Brain pericyte (primary cell): ENCODE data around the gene CERS3.

Source experiments
- DNase-seq: peaks from one replicate; pipeline ENCODE4 v3.0.0-alpha.2; 2012; ENCODE audit warnings: low read depth, low spot score

CERS3 gene

GRCh38 chr15:100529556-100529955 lies 806 bp upstream of the CERS3 start:
- DNase-seq: no peak

GRCh38 chr15:100526027-100526481 lies 2.7 kb downstream of the CERS3 start:
- DNase-seq: no peak

GRCh38 chr15:100525436-100525835 lies 3.3 kb downstream of the CERS3 start:
- DNase-seq: no peak

- DNase-seq: no peak
Observed at GRCh38 chr15:100524326-100524725, 4.4 kb downstream of the CERS3 start.

- DNase-seq: no peak
Observed at GRCh38 chr15:100521907-100522306, 6.8 kb downstream of the CERS3 start.

DNA sequence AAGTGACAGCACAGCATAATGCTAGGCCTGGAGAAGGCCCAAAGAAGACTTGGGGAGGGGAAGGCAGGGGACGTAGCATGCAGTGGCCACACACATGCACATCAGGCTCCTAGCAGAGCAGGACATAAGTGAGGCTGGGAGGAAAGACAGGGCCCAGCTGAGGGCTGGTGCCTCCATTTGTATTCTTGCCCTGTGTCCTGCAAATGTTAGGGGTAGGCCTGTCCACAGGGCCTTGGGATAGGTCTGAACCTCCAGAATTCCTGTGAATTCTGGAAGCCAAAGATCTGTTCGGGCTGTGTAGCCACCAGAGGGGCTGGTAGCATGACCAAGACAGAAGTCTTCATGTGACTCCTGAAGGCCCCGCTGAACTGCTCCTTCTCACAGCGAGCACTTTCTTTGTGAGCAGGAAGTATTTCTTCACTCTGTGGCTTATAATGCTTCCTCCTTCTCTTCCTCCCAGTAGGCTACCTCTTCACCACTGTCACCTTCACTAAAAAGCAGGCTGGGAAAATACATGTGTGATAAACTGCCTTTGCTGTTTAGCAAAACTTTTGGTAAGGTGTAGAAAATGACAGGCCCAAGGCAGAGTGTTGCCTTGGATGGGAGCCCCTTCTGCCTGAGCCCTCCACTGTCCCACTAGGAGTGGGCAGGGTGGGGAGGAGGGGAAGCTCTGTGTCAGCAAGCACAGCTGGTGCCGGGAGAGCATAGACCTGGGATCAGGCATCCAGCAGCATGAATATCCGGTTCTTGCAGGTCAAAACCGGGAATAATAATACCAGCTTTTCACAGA lies 8.4 kb downstream of the CERS3 start:
- DNase-seq: no peak

GRCh38 chr15:100517846-100518245 lies 10.9 kb downstream of the CERS3 start:
- DNase-seq: no peak

DNA sequence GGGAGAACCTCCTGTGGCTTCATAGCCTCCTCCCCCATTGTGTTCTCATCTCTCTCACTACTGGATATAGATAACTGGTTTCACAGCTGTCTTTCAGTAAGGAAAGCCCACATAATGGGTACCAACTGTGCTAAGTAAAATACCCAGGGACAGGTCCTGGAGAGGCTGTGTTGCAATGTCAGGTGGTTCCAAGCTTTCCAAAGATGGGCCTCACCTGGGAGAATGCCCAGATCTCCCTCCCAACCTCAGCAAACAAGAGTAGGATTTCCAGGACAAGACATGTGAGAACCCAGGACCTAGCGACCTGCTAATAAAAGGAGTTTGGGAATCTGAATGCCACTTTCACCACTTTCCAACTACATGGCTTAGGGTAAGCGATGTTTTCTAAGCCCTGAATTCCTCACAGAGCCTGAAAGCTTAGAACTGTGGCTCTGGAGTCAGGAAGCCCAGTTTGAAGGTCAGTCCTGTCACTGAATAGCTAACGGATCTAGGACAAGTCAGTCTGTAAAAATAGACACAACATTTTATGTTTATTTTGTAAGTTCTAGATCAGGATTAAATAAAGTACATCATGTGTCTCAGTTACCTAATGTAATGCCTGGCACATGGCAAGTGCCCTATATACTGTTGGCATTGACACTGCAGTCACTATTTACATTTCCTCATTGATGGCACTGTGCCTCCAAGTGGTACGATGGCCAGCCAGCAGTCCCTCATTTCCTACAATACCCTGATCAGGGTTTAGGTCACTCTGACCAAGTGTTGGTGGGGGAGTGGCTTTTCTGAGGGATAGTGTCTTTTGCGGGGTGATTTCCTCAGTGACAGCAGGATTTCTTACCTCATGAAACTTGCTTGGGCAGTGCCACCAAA lies 11.9 kb downstream of the CERS3 start:
- DNase-seq: no peak

DNA sequence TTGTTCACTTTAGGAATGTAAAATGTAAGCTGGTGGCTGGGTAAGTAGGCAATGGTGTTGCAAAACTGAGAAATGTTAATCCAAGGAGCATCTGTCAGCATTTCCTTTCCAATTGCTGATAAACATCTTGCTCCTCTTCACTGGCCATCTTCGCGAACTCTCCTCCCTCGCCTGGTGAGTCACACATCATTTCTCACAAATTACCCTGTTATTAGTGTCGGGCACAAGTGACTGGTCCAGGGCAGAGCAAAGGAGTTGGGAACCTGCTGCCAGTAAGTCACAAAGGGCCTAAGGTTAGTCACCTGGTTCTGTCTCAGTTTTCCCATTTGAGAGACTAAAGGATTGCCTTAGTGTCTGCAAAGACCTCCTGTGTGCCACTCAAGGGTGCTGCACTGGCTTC lies 13.0 kb downstream of the CERS3 start:
- no peak for DNase-seq

DNA sequence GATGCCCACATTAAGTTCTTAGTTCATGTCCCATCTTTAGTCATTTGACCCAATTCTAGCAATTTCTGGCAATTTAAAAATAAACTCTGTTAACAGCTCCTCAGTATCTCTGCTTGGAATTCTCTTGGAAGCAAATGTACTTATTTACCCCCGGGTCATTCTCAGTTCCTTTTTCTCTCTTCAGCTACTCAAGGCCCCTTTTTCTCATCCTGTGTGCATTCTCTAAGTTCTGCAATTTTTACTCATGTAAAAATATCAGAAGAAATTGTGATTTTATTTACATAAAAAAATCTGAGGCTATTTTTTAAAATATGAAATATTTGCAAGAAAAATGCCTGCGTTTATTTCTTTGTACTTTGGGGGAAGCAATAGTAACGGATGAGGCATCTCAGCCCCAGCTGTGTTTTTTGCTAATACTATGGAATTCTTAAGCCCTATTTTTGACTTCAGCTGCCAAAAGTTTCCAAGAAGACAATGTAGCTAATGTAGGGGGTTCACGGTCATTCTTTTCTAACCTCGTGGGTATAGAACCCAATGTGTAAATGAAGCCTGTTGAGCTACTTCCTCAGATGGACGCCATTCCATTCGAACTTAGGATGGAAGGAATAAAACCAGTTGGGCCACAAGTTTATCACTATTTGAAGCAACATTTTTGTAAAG lies 20.0 kb downstream of the CERS3 start:
- DNase-seq: no peak

DNA sequence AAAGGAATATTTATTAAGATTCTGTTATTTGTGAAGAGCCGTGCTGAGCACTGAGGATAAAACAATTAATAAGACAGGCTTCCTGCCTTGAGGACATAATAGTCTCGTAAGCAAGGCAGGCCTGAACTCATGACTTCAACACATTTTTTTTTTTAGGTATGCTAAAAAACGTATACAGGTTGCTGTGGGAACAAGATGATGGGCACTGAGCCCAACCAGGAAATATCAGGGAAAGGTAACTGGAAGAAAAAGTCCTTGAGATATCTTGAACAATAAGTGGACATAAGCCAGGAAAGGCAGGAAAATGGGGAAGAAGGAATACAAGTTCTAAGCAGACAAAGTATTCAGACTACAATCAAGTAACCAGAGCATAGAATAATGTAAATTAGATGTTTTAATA lies 26.1 kb downstream of the CERS3 start:
- DNase-seq: no peak

DNA sequence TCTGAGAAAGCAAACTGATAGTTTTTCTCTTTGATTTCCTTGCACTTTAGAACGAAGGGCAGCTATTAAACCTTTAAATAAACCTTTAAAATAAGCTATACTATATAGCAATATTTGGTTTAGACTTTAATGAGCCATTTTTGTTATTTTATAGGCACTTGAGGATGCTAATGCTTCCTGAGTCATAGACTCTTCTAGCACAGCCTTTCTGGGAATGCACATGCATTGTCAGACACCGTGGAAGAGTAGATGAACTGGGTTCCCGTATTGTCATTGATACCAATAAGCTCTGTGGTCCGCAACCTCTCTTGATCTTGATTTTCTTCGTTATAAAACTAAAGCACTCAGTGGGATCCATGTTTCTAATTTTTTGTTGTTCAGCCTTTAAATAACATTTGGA lies 27.6 kb downstream of the CERS3 start:
- DNase-seq: no peak

- no peak for DNase-seq
Observed at GRCh38 chr15:100500226-100500990, 28.3 kb downstream of the CERS3 start.

- DNase-seq: no peak
Observed at GRCh38 chr15:100495861-100496260, 32.9 kb downstream of the CERS3 start.

- DNase-seq: no peak
Observed at GRCh38 chr15:100493213-100493612, 35.5 kb downstream of the CERS3 start.

DNA sequence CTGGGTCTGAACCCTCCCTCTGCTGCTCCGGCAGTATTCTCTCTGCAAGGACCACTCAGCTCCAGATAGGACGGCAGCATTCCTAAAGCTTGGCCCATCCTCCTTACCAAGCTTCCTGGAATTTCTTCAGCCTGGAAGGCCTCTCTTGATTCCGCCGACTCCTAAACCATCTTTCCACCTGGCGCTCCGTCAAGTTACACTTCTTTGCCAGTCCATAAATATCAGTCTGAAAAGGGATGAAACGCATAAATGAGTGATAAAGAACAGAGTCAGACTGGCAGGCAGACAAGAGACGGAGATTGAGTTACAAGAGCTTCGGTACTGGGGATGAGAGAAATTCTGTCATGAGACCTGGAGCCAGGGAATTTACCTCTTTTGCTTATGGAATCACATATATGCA lies 44.3 kb downstream of the CERS3 start:
- no peak for DNase-seq

DNA sequence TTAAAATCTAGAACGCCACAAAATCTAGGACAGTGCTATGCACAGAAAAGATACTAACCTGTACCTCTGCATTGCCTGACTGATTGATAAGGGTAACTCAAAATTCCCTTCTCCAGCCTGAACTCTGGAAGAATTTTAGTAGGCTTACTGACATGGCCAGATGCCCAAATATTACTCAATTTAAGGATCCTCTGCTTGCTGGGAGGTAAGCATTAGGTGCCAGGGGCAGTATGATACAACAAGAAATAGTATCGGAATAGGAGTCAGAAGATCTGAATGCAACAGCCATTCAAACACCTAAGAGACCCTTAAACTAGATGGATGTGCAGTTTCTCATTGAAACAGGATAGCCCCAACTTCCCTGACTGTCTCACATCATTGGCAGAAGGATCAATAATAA lies 45.4 kb downstream of the CERS3 start:
- no peak for DNase-seq

DNA sequence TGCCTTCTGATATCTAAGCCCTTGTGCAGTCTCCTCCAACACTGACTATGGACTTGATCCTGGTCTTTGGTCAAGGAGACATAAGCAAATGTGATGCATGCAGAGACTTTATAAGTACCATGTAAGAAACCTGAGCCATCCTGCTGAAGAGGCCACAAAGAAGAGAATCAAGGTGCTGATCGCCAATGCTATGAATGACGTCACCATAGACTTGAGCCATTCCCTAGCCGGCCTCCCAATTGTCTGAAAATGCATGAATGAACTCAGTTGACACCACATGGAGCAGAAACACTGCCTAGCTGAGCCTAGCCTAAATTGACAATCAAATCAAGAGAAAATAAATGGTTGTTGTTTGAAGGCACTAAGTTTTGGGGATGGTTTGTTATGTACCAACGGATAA lies 51.9 kb downstream of the CERS3 start:
- no peak for DNase-seq

- no peak for DNase-seq
Observed at GRCh38 chr15:100472736-100473135, 56.0 kb downstream of the CERS3 start.

- DNase-seq: no peak
Observed at GRCh38 chr15:100471933-100472332, 56.8 kb downstream of the CERS3 start.

GRCh38 chr15:100468285-100468684 lies 60.5 kb downstream of the CERS3 start:
- no peak for DNase-seq

GRCh38 chr15:100466073-100466472 lies 62.7 kb downstream of the CERS3 start:
- DNase-seq: no peak
